ENCODE measurements around the gene PTPRD. TPM values are rescaled to one million over a fixed set of nuclear protein-coding genes. Genes with fewer than 3 reads are reported as not detected.

PTPRD gene
- total and polyA plus RNA-seq, 9 of the 15 experiments (the other 6 are each of a cell fraction or from before 2014, with no cell fraction given), result 0.11 TPM; not detected in 8

DNA sequence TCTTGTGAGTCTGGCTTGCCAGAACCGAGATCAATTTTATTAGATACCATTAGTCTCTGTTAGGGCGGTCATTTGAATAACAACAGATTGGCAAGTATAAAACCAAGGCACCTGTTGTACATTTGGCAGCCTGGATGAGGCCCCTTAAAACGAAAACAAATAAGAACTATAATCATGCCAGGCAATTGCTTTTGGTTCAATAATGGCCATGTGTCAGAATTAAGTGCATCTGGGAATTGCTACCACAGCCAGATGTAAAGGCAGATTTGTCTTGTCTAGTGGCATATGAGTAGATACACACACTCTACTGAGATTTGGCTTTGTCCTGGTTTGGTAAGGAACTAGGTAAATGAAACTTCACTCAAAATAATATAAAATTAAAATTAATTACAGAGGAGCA, 1767.0 kb downstream of the PTPRD start:
- POLR2A ChIA-PET, result no interaction called here
- in situ Hi-C loops (cut with MboI), result no loop called here
- Histone ChIP-seq H3K4me2 (ENCODE audit: insufficient read depth, low read length) (no peak overlapping the region), H3K79me2 (ENCODE audit: control insufficient read depth, insufficient read depth, low read length) (no peaks in the 10 kb centered on the region), H3K36me3 (ENCODE audit: control insufficient read depth, insufficient read depth, low read length) (no peaks in the 10 kb centered on the region), H3K9me1 (ENCODE audit: control insufficient read depth, insufficient read depth, low read length) (no peaks in the 10 kb centered on the region), H2AFZ (ENCODE audit: low read depth, low read length) (no peak overlapping the region), H3K9ac (ENCODE audit: insufficient read depth in 1 of 2, low read depth in 2 of 2, low read length in 2 of 2) (no peak overlapping the region), H3K27ac (ENCODE audit: extremely low read depth, low read depth, low read length) (no peak overlapping the region), H4K20me1 (replicated peaks; ENCODE audit: control insufficient read depth, insufficient read depth, low read length) (no peaks in the 10 kb centered on the region), H3K4me1 (replicated peaks in 1 of 2; ENCODE audit: control insufficient read depth in 2 of 2, insufficient read depth in 2 of 2, low read length in 2 of 2) (no peaks in the 10 kb centered on the region), H3K9me3 (replicated peaks; ENCODE audit: control insufficient read depth, insufficient read depth, low read depth, low read length) (no peaks in the 10 kb centered on the region), H3K27me3 (ENCODE audit: control insufficient read depth in 2 of 2, insufficient read depth in 2 of 2, low read length in 2 of 2) (no peaks in the 10 kb centered on the region), H3K4me3 (no peak overlapping the region)
- TF ChIP-seq DPF2 (IDR thresholded peaks at IDR 0.05) (no peak), SRSF3 (IDR thresholded peaks at IDR 0.05; ENCODE audit: insufficient read depth, low read length) (no peak), SMAD2 (IDR thresholded peaks at IDR 0.05; ENCODE audit: low read depth, low read length) (no peak), MTA3 (IDR thresholded peaks at IDR 0.05; ENCODE audit: borderline replicate concordance) (no peak), JUNB (CRISPR knock-in tag; conservative IDR thresholded peaks at IDR 0.05) (no peak), ETV1 (tag; conservative IDR thresholded peaks at IDR 0.05; ENCODE audit: low read depth) (no peak), NCOA2 (IDR thresholded peaks at IDR 0.05; ENCODE audit: partially characterized antibody in 2 of 2) (no peak), ATF2 (CRISPR knock-in tag; IDR thresholded peaks at IDR 0.05) (no peak), RBM15 (IDR thresholded peaks at IDR 0.05; ENCODE audit: insufficient read depth, low read length) (no peak), HDAC8 (tag; IDR thresholded peaks at IDR 0.05) (no peak)
- TF ChIP-seq, protein P1, sequence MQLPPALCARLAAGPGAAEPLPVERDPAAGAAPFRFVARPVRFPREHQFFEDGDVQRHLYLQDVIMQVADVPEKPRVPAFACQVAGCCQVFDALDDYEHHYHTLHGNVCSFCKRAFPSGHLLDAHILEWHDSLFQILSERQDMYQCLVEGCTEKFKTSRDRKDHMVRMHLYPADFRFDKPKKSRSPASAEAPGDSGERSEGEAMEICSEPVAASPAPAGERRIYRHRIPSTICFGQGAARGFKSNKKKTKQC (CRISPR knock-in tag; IDR thresholded peaks at IDR 0.05), result no peak
- TF ChIP-seq, protein P2, sequence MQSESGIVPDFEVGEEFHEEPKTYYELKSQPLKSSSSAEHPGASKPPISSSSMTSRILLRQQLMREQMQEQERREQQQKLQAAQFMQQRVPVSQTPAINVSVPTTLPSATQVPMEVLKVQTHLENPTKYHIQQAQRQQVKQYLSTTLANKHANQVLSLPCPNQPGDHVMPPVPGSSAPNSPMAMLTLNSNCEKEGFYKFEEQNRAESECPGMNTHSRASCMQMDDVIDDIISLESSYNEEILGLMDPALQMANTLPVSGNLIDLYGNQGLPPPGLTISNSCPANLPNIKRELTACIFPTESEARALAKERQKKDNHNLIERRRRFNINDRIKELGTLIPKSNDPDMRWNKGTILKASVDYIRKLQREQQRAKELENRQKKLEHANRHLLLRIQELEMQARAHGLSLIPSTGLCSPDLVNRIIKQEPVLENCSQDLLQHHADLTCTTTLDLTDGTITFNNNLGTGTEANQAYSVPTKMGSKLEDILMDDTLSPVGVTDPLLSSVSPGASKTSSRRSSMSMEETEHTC (IDR thresholded peaks at IDR 0.05), result no peak
- WGBS (ENCODE audit: insufficient coverage, low coverage, missing lambda C conversion rate), result 0% methylated on average over 3 of the region's 3 CpGs
- FAIRE-seq, result no peak
- ATAC-seq, result no peak
- no TSS peak for BruUV-seq (replicated peaks)
- CTCF ChIA-PET (ENCODE audit: low intra/inter-chr PET ratio), result no interaction called here
- intact Hi-C loops (cut with micrococcal nuclease), result no loop called here
- no peak for DNase-seq (ENCODE audit: extremely low read depth in 1 of 4, low spot score in 3 of 4)
